Caco-2 (cell line): ENCODE data around the gene BPIFB2. TPM values are rescaled to one million over a fixed set of nuclear protein-coding genes. Genes with fewer than 3 reads are reported as not detected.

Experiments used
- BruUV-seq: library from RNA; stranded (reverse); fragments of 400-500 nt; replicated peaks from 2 replicates; lab custom pipeline; 2021; lab: Mats Ljungman, UMichigan
- CTCF ChIA-PET: fragments of 300-600 bp; sonication (Branson Sonifier 250); formaldehyde crosslinking; loops from one replicate; lab custom pipeline; 2022; ENCODE audit warnings: antibody characterized with exemption; lab: Charles Lee
- POLR2A ChIA-PET: fragments of 300-600 bp; sonication (Branson Sonifier 250); formaldehyde crosslinking; loops from one replicate; lab custom pipeline; 2022; ENCODE audit warnings: antibody characterized with exemption; lab: Charles Lee
- DNase-seq, 2 experiments: peaks; one replicate each; pipeline versions ENCODE4 v3.0.0 to v3.0.0-alpha.2; 2020 to 2022
- H3K27me3 ChIP-seq: replicated peaks from 2 replicates; pipeline ENCODE4 v1.6.0; 2011; ENCODE audit warnings: low read length; ENCODE audit not compliant: control insufficient read depth, insufficient read depth
- H3K36me3 ChIP-seq: 2 replicates; pipeline ENCODE4 v1.5.1; 2011; ENCODE audit warnings: low read length; ENCODE audit not compliant: control insufficient read depth, insufficient read depth
- H3K4me1 ChIP-seq: fragments of 250-450 bp; sonication (Bioruptor Pico); 2 replicates; pipeline ENCODE4 v1.5.1; 2020; ENCODE audit warnings: mild to moderate bottlenecking
- H3K4me3 ChIP-seq: 2 replicates; pipeline ENCODE4 v1.5.1; 2011; ENCODE audit warnings: low read depth, mild to moderate bottlenecking, control low read depth, low read length
- H3K9me3 ChIP-seq: fragments of 250-450 bp; sonication (Bioruptor Pico); 2 replicates; pipeline ENCODE4 v1.5.1; 2020; ENCODE audit warnings: mild to moderate bottlenecking, moderate library complexity
- H3K27ac Mint-ChIP-seq: one replicate; pipeline ENCODE4 v1.8.0; 2022; ENCODE audit warnings: mixed read lengths; ENCODE audit not compliant: unreplicated experiment
- H3K27me3 Mint-ChIP-seq: one replicate; pipeline ENCODE4 v1.8.0; 2022; ENCODE audit warnings: mixed read lengths; ENCODE audit not compliant: insufficient read depth, unreplicated experiment
- H3K36me3 Mint-ChIP-seq: one replicate; pipeline ENCODE4 v1.8.0; 2022; ENCODE audit warnings: mild to moderate bottlenecking, mixed read lengths; ENCODE audit not compliant: insufficient read depth, unreplicated experiment
- H3K4me1 Mint-ChIP-seq: one replicate; pipeline ENCODE4 v1.8.0; 2022; ENCODE audit warnings: low read depth, mixed read lengths; ENCODE audit not compliant: unreplicated experiment
- H3K4me3 Mint-ChIP-seq: one replicate; pipeline ENCODE4 v1.8.0; 2022; ENCODE audit warnings: mild to moderate bottlenecking, moderate library complexity, mixed read lengths; ENCODE audit not compliant: unreplicated experiment
- H3K9me3 Mint-ChIP-seq: one replicate; pipeline ENCODE4 v1.8.0; 2022; ENCODE audit warnings: mixed read lengths; ENCODE audit not compliant: unreplicated experiment
- CTCF ChIP-seq, 2 experiments: fragments of 200-600 bp in 1 of 2; IDR thresholded peaks; 1 replicate in 1 of 2; 2 replicates in 1 of 2; pipeline versions ENCODE4 v1.5.1 to v1.8.0; 2011 to 2022; ENCODE audit warnings: antibody characterized with exemption in 1 of 2, control low read depth in 1 of 2, inconsistent platforms in 1 of 2, low read depth in 1 of 2, low read length in 1 of 2, mild to moderate bottlenecking in 1 of 2, moderate library complexity in 1 of 2; ENCODE audit not compliant: insufficient read depth in 1 of 2, severe bottlenecking in 1 of 2, unreplicated experiment in 1 of 2
- intact Hi-C: fragments of 100-400 bp; cut with micrococcal nuclease; formaldehyde crosslinking; loops from one replicate; pipeline ENCODE4 v1.10.0; 2022; ENCODE audit not compliant: unreplicated experiment
- total RNA-seq: library from RNA; stranded (reverse); gene quantifications from 2 replicates; pipeline ENCODE4 v1.2.3, GENCODE V29; 2022

The BPIFB2 gene
- total RNA-seq, 1 experiment from 2014 or later: not detected

GRCh38 chr20:33064572-33065287 lies 57.2 kb downstream of the BPIFB2 start:
- Mint-ChIP-seq H3K9me3 (no peaks in the 10 kb centered on the region), H3K4me1 (no peaks in the 10 kb centered on the region), H3K36me3 (no peaks in the 10 kb centered on the region), H3K27ac (no peak overlapping the region), H3K27me3 (peaks cover 17% of the 10 kb centered on the region), H3K4me3 (no peak overlapping the region)
- ChIA-PET POLR2A (no interaction called here), CTCF (no interaction called here)
- Histone ChIP-seq H3K36me3 (no peaks in the 10 kb centered on the region), H3K27me3 (no peaks in the 10 kb centered on the region; the same call in none of the 2 replicates), H3K4me1 (no peaks in the 10 kb centered on the region), H3K4me3 (no peak overlapping the region), H3K9me3 (no peaks in the 10 kb centered on the region)
- no TSS peak for BruUV-seq
- no peak for TF ChIP-seq CTCF (IDR thresholded peaks at IDR 0.05; ENCODE audit: insufficient read depth in 1 of 2, low read depth in 1 of 2, low read length in 1 of 2, severe bottlenecking in 1 of 2, unreplicated experiment in 1 of 2)
- intact Hi-C loops: no loop called here
- DNase-seq: no peak

GRCh38 chr20:33065785-33066184 lies 58.3 kb downstream of the BPIFB2 start:
- peaks cover 13% of the 10 kb centered on the region for H3K27me3 Mint-ChIP-seq
- no peak for DNase-seq
- intact Hi-C loops: no loop called here
- Histone ChIP-seq H3K4me3 (no peak overlapping the region), H3K9me3 (no peaks in the 10 kb centered on the region), H3K27me3 (no peaks in the 10 kb centered on the region; the same call in none of the 2 replicates), H3K4me1 (no peaks in the 10 kb centered on the region), H3K36me3 (no peaks in the 10 kb centered on the region)
- H3K9me3 Mint-ChIP-seq: no peaks in the 10 kb centered on the region
- no peak overlapping the region for H3K27ac Mint-ChIP-seq
- ChIA-PET POLR2A (no interaction called here), CTCF (no interaction called here)
- no peaks in the 10 kb centered on the region for H3K4me1 Mint-ChIP-seq
- no peaks in the 10 kb centered on the region for H3K36me3 Mint-ChIP-seq
- no peak overlapping the region for H3K4me3 Mint-ChIP-seq
- TF ChIP-seq CTCF (IDR thresholded peaks at IDR 0.05; ENCODE audit: insufficient read depth in 1 of 2, low read depth in 1 of 2, low read length in 1 of 2, severe bottlenecking in 1 of 2, unreplicated experiment in 1 of 2): no peak
- BruUV-seq: no TSS peak

GRCh38 chr20:33067806-33068205 lies 60.3 kb downstream of the BPIFB2 start:
- Mint-ChIP-seq H3K4me3 (no peak overlapping the region), H3K27me3 (peaks cover 13% of the 10 kb centered on the region), H3K9me3 (no peaks in the 10 kb centered on the region), H3K36me3 (no peaks in the 10 kb centered on the region), H3K27ac (no peak overlapping the region), H3K4me1 (no peaks in the 10 kb centered on the region)
- Histone ChIP-seq H3K27me3 (no peaks in the 10 kb centered on the region; the same call in none of the 2 replicates), H3K9me3 (no peaks in the 10 kb centered on the region), H3K4me1 (no peaks in the 10 kb centered on the region), H3K36me3 (no peaks in the 10 kb centered on the region), H3K4me3 (no peak overlapping the region)
- TF ChIP-seq CTCF (IDR thresholded peaks at IDR 0.05; ENCODE audit: insufficient read depth in 1 of 2, low read depth in 1 of 2, low read length in 1 of 2, severe bottlenecking in 1 of 2, unreplicated experiment in 1 of 2): no peak
- intact Hi-C loops: no loop called here
- ChIA-PET CTCF (interaction anchor here (1.6 kb wide), 1 partner anchor 28 kb away, joined by 5 read pairs; no protein-coding TSS in a partner anchor), POLR2A (no interaction called here)
- BruUV-seq: no TSS peak
- no peak for DNase-seq
